K562 (cell line): ENCODE results near the gene EPB41L1. TPM values are rescaled to one million over a fixed set of nuclear protein-coding genes. Genes with fewer than 3 reads are reported as not detected.

Experiments
- ATAC-seq: fragments of 200-7000 bp; cut with Tn5 transposase; 3 replicates; pipeline ENCODE4 v1.9.1; 2020; ENCODE audit warnings: moderate library complexity
- BruUV-seq: library from RNA; stranded (reverse); fragments of 400-500 nt; replicated peaks from 2 replicates; lab custom pipeline; 2021; lab: Mats Ljungman, UMichigan
- CTCF ChIA-PET: fragments of 300-600 bp; formaldehyde crosslinking; extraction: SDS; loops from one replicate; lab custom pipeline; 2021; ENCODE audit warnings: low intra/inter-chr PET ratio; lab: Yijun Ruan, JAX
- POLR2A ChIA-PET: fragments of 300-600, 350-650 bp; sonication (Branson Sonifier 250); formaldehyde crosslinking; extraction: SDS; loops from one replicate; lab custom pipeline; 2021; ENCODE audit warnings: antibody characterized with exemption, inconsistent platforms; lab: Yijun Ruan, JAX
- DNase-seq, 4 experiments: peaks; one replicate each; pipeline versions ENCODE4 v3.0.0 to v3.0.0-alpha.2; 2011 to 2018; ENCODE audit warnings: low spot score in 3 of 4, mixed read lengths in 3 of 4; ENCODE audit errors: extremely low read depth in 1 of 4
- FAIRE-seq: peaks from 2 replicates; lab custom pipeline; 2011; peaks lifted over from hg19 to GRCh38; lab: Jason Lieb, UNC
- H2AFZ ChIP-seq: 2 replicates; pipeline ENCODE4 v1.6.0; 2011; ENCODE audit warnings: low read depth, low read length, control low read depth, inconsistent platforms
- H3K27ac ChIP-seq: fragments of 200-600 bp; 3 replicates; pipeline ENCODE4 v1.8.0; 2011; ENCODE audit warnings: low read depth, mild to moderate bottlenecking, control low read depth, inconsistent platforms, low read length, moderate library complexity, mixed read lengths; ENCODE audit errors: extremely low read depth
- H3K27me3 ChIP-seq, 2 experiments: fragments of 300-600 bp in 1 of 2; 2 replicates in 1 of 2; 3 replicates in 1 of 2; pipeline versions ENCODE4 v1.6.0 to v1.8.0; 2011; ENCODE audit warnings: inconsistent platforms in 2 of 2, low read length in 2 of 2, mild to moderate bottlenecking in 1 of 2, mixed read lengths in 1 of 2, moderate library complexity in 1 of 2; ENCODE audit not compliant: control insufficient read depth in 2 of 2, insufficient read depth in 2 of 2
- H3K36me3 ChIP-seq: fragments of 300-600 bp; 3 replicates; pipeline ENCODE4 v1.8.0; 2011; ENCODE audit warnings: mild to moderate bottlenecking, low read length, inconsistent platforms; ENCODE audit not compliant: control insufficient read depth, insufficient read depth
- H3K4me1 ChIP-seq, 2 experiments: fragments of 200-600 bp in 1 of 2; replicated peaks in 1 of 2; 2 replicates in 1 of 2; 3 replicates in 1 of 2; pipeline versions ENCODE4 v1.5.1 to v1.8.0; 2011; ENCODE audit warnings: inconsistent platforms in 2 of 2, low read length in 2 of 2, mild to moderate bottlenecking in 1 of 2, mixed read lengths in 1 of 2, moderate library complexity in 1 of 2; ENCODE audit not compliant: control insufficient read depth in 2 of 2, insufficient read depth in 2 of 2
- H3K4me2 ChIP-seq: 2 replicates; pipeline ENCODE4 v1.6.1; 2011; ENCODE audit warnings: low read length, control low read depth, inconsistent platforms, mixed read lengths; ENCODE audit not compliant: insufficient read depth
- H3K4me3 ChIP-seq: fragments of 200-600 bp; sonication (generic), shearing (Covaris generic); 2 replicates; pipeline ENCODE4 v1.5.1; 2016; ENCODE audit warnings: control low read depth, inconsistent platforms
- H3K79me2 ChIP-seq: fragments of 200-600 bp; 3 replicates; pipeline ENCODE4 v1.8.0; 2011; ENCODE audit warnings: low read length, inconsistent platforms; ENCODE audit not compliant: control insufficient read depth, insufficient read depth
- H3K9ac ChIP-seq, 2 experiments: 2 replicates each; pipeline versions ENCODE4 v1.6.0 to v1.6.1; 2011; ENCODE audit warnings: low read depth in 2 of 2, low read length in 2 of 2, control low read depth in 1 of 2, inconsistent platforms in 1 of 2, mild to moderate bottlenecking in 1 of 2, mixed read lengths in 1 of 2; ENCODE audit not compliant: insufficient read depth in 1 of 2
- H3K9me1 ChIP-seq: one replicate; pipeline ENCODE4 v1.6.0; 2011; ENCODE audit warnings: inconsistent platforms, mild to moderate bottlenecking, low read length, moderate library complexity; ENCODE audit not compliant: control insufficient read depth, insufficient read depth
- H3K9me3 ChIP-seq: replicated peaks from 2 replicates; pipeline ENCODE4 v1.5.1; 2011; ENCODE audit warnings: low read depth, low read length, inconsistent platforms; ENCODE audit not compliant: control insufficient read depth, insufficient read depth
- H4K20me1 ChIP-seq: replicated peaks from 2 replicates; pipeline ENCODE4 v1.6.1; 2011; ENCODE audit warnings: low read length, inconsistent platforms, mixed read lengths; ENCODE audit not compliant: control insufficient read depth, insufficient read depth
- MEIS2 ChIP-seq: fragments of 450-650 bp; IDR thresholded peaks from 2 replicates; pipeline ENCODE4 v1.6.1; 2014; ENCODE audit warnings: mild to moderate bottlenecking; ENCODE audit not compliant: partially characterized antibody
- NRF1 ChIP-seq, 2 experiments: fragments of 450-650 bp; IDR thresholded peaks in 1 of 2; conservative IDR thresholded peaks in 1 of 2; 2 replicates each; pipeline ENCODE4 v1.6.1; 2014; ENCODE audit warnings: mild to moderate bottlenecking in 2 of 2
- RB1 ChIP-seq: fragments of 450-650 bp; IDR thresholded peaks from 2 replicates; pipeline ENCODE4 v1.6.1; 2017; ENCODE audit warnings: low read depth, mild to moderate bottlenecking
- ZC3H4 ChIP-seq: sonication (generic); formaldehyde crosslinking; IDR thresholded peaks from 2 replicates; pipeline ENCODE4 v1.9.0; 2021; ENCODE audit warnings: missing genetic modification reagents, borderline replicate concordance
- ZFP30 ChIP-seq: fragments of 250-450 bp; sonication (Bioruptor Pico); IDR thresholded peaks from 2 replicates; pipeline ENCODE4 v1.8.0; 2022; ENCODE audit warnings: moderate library complexity, mild to moderate bottlenecking, inconsistent platforms, borderline replicate concordance
- ZFPM2 ChIP-seq: fragments of 250-450 bp; sonication (Bioruptor Pico); IDR thresholded peaks from 2 replicates; pipeline ENCODE4 v1.5.1; 2022; ENCODE audit warnings: mild to moderate bottlenecking
- ZNF354B ChIP-seq: fragments of 250-450 bp; sonication (Bioruptor Pico); IDR thresholded peaks from 2 replicates; pipeline ENCODE4 v1.4.0; 2020
- ZNF583 ChIP-seq: fragments of 250-450 bp; sonication (Bioruptor Pico); IDR thresholded peaks from 2 replicates; pipeline ENCODE4 v1.4.0; 2020
- ZNF696 ChIP-seq: fragments of 250-450 bp; sonication (Bioruptor Pico); conservative IDR thresholded peaks from 2 replicates; pipeline ENCODE4 v1.4.0; 2020; ENCODE audit warnings: mild to moderate bottlenecking, moderate library complexity
- WGBS: fragments of 100-300 bp; shearing (Covaris generic); methylation state at CpG from one replicate; pipeline ENCODE4 v1.1.6; 2016; ENCODE audit warnings: low coverage, mixed read lengths; ENCODE audit not compliant: insufficient coverage; ENCODE audit errors: missing lambda C conversion rate; 5-methylcytosine and 5-hydroxymethylcytosine counted together
- in situ Hi-C: fragments of 300-500 bp; cut with MboI; formaldehyde crosslinking; loops from 4 replicates; pipeline ENCODE4 v1.15.0; 2018; ENCODE audit warnings: inconsistent platforms, mixed read lengths
- intact Hi-C: fragments of 100-400 bp; cut with micrococcal nuclease; formaldehyde crosslinking; loops from 2 replicates; pipeline ENCODE4 v1.14.2; 2022
- polyA plus RNA-seq, 8 experiments: library from polyadenylated mRNA; depleted of rRNA in 4 of 8; stranded (reverse) in 5 of 8; unstranded in 3 of 8; fragments of >200 nt; fragmentation: Nextera tagmentation in 2 of 8; fragmentation: Illumina TruSeq in 1 of 8; extraction: Ambion mirVana in 2 of 8; extraction: Trizol in 1 of 8; gene quantifications; 2 replicates each; pipeline versions ENCODE4 v1.2.1 to v1.2.3, GENCODE V29; 2011 to 2014; ENCODE audit warnings: inconsistent platforms in 1 of 8, missing spikeins in 1 of 8
- total RNA-seq, 7 experiments: library from RNA; depleted of rRNA in 6 of 7; stranded (reverse); fragments of >200 nt in 6 of 7; fragmentation: Illumina TruSeq in 2 of 7; extraction: Trizol in 2 of 7; gene quantifications; 2 replicates each; pipeline versions ENCODE4 v1.2.1 to v1.2.3, GENCODE V29; 2011 to 2021; ENCODE audit warnings: low replicate concordance in 1 of 7
- TF ChIP-seq, protein P1 (sequence below): fragments of 450-650 bp; IDR thresholded peaks from 2 replicates; pipeline ENCODE4 v1.6.1; 2017; ENCODE audit warnings: antibody characterized with exemption, mild to moderate bottlenecking
- TF ChIP-seq, protein P2 (sequence below), 2 experiments: fragments of 450-650 bp in 1 of 2; sonication (generic) in 1 of 2; formaldehyde crosslinking; conservative IDR thresholded peaks; 2 replicates each; pipeline versions ENCODE4 v1.4.0 to v1.8.1; 2020 to 2022; ENCODE audit warnings: mild to moderate bottlenecking in 1 of 2, missing genetic modification reagents in 1 of 2
- TF ChIP-seq, protein P3 (sequence below): sonication (generic); formaldehyde crosslinking; IDR thresholded peaks from 2 replicates; pipeline ENCODE4 v1.8.0; 2023; ENCODE audit warnings: mild to moderate bottlenecking, missing genetic modification reagents
- TF ChIP-seq, protein P4 (sequence below): fragments of 250-450 bp; sonication (Bioruptor Pico); IDR thresholded peaks from 2 replicates; pipeline ENCODE4 v1.5.0; 2020; ENCODE audit warnings: mild to moderate bottlenecking

The EPB41L1 gene
- total and polyA plus RNA-seq, 9 of the 15 experiments (the other 6 are each of a cell fraction or from before 2014, with no cell fraction given) = 0.11 to 4.3 (median 1.3) TPM

DNA sequence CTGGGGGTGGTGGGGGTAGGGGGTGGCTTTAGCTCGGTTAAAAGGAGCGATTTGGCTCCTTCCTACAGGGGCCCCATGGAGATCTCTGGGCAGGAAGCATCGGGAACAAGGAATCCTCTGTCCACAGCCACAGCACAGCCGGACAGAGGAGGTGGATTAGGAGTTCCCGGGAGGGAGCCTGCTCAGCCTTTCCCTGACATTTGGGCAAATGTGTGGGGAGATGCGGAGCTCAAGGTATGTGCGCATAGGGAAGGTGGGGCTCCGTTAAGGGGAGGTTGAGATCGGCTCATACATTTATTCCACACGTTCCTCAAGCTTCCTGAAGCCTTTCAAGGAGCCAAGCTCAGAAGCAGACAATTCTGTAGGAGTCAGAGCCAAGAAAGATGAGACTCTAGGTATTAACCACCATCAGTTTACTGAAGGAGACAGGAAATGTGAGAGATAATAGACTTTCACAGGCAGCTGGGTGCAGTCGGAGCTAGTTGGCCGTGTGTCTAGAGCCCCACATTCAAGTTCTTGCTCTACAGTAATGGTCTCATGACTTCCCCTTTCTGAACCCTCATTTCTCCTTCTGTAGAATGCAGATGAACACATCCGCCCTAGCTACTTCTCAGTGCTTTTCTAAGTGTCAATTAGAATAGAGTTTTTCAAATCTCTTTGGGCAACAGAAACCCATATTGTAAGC is 40.8 kb upstream of the EPB41L1 start (continued):
- no peak for TF ChIP-seq NRF1 (conservative IDR thresholded peaks at IDR 0.05 in 1 of 2, IDR thresholded peaks at IDR 0.05 in 1 of 2)
- no peak for TF ChIP-seq RB1
- TF ChIP-seq ZFPM2 (CRISPR knock-in tag) = no peak
- TF ChIP-seq, protein P1, sequence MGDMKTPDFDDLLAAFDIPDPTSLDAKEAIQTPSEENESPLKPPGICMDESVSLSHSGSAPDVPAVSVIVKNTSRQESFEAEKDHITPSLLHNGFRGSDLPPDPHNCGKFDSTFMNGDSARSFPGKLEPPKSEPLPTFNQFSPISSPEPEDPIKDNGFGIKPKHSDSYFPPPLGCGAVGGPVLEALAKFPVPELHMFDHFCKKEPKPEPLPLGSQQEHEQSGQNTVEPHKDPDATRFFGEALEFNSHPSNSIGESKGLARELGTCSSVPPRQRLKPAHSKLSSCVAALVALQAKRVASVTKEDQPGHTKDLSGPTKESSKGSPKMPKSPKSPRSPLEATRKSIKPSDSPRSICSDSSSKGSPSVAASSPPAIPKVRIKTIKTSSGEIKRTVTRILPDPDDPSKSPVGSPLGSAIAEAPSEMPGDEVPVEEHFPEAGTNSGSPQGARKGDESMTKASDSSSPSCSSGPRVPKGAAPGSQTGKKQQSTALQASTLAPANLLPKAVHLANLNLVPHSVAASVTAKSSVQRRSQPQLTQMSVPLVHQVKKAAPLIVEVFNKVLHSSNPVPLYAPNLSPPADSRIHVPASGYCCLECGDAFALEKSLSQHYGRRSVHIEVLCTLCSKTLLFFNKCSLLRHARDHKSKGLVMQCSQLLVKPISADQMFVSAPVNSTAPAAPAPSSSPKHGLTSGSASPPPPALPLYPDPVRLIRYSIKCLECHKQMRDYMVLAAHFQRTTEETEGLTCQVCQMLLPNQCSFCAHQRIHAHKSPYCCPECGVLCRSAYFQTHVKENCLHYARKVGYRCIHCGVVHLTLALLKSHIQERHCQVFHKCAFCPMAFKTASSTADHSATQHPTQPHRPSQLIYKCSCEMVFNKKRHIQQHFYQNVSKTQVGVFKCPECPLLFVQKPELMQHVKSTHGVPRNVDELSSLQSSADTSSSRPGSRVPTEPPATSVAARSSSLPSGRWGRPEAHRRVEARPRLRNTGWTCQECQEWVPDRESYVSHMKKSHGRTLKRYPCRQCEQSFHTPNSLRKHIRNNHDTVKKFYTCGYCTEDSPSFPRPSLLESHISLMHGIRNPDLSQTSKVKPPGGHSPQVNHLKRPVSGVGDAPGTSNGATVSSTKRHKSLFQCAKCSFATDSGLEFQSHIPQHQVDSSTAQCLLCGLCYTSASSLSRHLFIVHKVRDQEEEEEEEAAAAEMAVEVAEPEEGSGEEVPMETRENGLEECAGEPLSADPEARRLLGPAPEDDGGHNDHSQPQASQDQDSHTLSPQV = no peak

DNA sequence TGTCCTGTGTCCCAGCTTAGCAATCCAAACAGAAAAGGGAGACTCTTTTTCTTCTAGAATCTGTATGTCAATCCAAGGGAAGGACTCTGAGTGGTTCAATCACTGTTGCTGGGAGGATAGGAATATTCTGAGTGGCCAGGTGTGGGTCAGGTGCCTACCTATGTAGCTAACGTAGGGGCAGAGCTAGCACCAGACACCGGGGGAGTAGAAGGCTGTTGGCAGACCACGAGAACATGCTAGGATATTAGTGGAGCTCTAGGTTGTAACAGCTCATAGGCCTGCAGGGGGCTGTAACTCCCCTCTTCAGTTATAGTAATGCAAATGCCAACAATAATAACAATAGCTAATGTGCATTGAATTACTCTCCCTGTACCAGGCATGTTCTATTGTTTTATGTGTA is 39.8 kb upstream of the EPB41L1 start:
- POLR2A ChIA-PET = interaction anchor here (0.6 to 1.6 kb wide), 4 partner anchors 11 to 460 kb away, joined by 3 to 4 read pairs (median 3); no protein-coding TSS in a partner anchor
- TF ChIP-seq MEIS2 (no peak), ZNF583 (CRISPR knock-in tag) (no peak), ZNF696 (no peak), ZNF354B (CRISPR knock-in tag) (no peak), ZC3H4 (no peak), ZFP30 (no peak)
- TF ChIP-seq, protein P2, sequence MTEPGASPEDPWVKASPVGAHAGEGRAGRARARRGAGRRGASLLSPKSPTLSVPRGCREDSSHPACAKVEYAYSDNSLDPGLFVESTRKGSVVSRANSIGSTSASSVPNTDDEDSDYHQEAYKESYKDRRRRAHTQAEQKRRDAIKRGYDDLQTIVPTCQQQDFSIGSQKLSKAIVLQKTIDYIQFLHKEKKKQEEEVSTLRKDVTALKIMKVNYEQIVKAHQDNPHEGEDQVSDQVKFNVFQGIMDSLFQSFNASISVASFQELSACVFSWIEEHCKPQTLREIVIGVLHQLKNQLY (CRISPR knock-in tag; conservative IDR thresholded peaks at IDR 0.05) = no peak
- TF ChIP-seq, protein P3, sequence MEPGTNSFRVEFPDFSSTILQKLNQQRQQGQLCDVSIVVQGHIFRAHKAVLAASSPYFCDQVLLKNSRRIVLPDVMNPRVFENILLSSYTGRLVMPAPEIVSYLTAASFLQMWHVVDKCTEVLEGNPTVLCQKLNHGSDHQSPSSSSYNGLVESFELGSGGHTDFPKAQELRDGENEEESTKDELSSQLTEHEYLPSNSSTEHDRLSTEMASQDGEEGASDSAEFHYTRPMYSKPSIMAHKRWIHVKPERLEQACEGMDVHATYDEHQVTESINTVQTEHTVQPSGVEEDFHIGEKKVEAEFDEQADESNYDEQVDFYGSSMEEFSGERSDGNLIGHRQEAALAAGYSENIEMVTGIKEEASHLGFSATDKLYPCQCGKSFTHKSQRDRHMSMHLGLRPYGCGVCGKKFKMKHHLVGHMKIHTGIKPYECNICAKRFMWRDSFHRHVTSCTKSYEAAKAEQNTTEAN = no peak
- TF ChIP-seq, protein P4, sequence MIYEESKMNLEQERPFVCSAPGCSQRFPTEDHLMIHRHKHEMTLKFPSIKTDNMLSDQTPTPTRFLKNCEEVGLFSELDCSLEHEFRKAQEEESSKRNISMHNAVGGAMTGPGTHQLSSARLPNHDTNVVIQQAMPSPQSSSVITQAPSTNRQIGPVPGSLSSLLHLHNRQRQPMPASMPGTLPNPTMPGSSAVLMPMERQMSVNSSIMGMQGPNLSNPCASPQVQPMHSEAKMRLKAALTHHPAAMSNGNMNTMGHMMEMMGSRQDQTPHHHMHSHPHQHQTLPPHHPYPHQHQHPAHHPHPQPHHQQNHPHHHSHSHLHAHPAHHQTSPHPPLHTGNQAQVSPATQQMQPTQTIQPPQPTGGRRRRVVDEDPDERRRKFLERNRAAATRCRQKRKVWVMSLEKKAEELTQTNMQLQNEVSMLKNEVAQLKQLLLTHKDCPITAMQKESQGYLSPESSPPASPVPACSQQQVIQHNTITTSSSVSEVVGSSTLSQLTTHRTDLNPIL (CRISPR knock-in tag) = no peak

More for the DNA sequence above, 39.8 kb upstream of the EPB41L1 start:
- no peaks in the 10 kb centered on the region for H3K36me3 ChIP-seq
- H3K9me1 ChIP-seq = no peaks in the 10 kb centered on the region
- H3K79me2 ChIP-seq = no peaks in the 10 kb centered on the region
- no peak for ATAC-seq
- H4K20me1 ChIP-seq = no peaks in the 10 kb centered on the region
- no peak overlapping the region for H3K4me2 ChIP-seq
- DNase-seq = no peak
- H2AFZ ChIP-seq = no peak overlapping the region
- H3K27me3 ChIP-seq = no peaks in the 10 kb centered on the region
- H3K9ac ChIP-seq = no peak overlapping the region
- peaks cover 0 to 8% of the 10 kb centered on the region in 2 experiments; a peak in 3 of 5 replicates for H3K4me1 ChIP-seq
- no TSS peak for BruUV-seq
- no peaks in the 10 kb centered on the region for H3K9me3 ChIP-seq
- intact Hi-C loops (loop anchor here (5.0 kb wide), 1 partner anchor 62 kb away; no protein-coding TSS in a partner anchor), in situ Hi-C loops (no loop called here)
- WGBS = 38% methylated on average over 3 of the region's 3 CpGs
- H3K27ac ChIP-seq = no peak overlapping the region
- CTCF ChIA-PET = no interaction called here
- H3K4me3 ChIP-seq = no peak overlapping the region
- FAIRE-seq = no peak
